GM13976 (cell line): Measurements from ENCODE around the gene UHMK1.
"Not testable (repeated sequence)": the region's sequence is repeated elsewhere in the genome, so short reads cannot be mapped to it uniquely, and the experiment has no call there.

ENCODE experiments used
- DNase-seq: peaks from one replicate; pipeline ENCODE4 v3.0.0; 2012; ENCODE audit warnings: low spot score
- in situ Hi-C: fragments of 300-500 bp; cut with MboI; formaldehyde crosslinking; loops from one replicate; pipeline ENCODE4 v1.12.0; 2022; ENCODE audit warnings: low sequenced_read_pairs, mixed read lengths, inconsistent platforms; ENCODE audit not compliant: unreplicated experiment
- TF ChIP-seq, protein P1 (sequence below): IDR thresholded peaks from 2 replicates; pipeline ENCODE4 v1.5.1; 2012; ENCODE audit warnings: borderline replicate concordance, mild to moderate bottlenecking; ENCODE audit not compliant: insufficient read depth; ENCODE audit errors: extremely low read depth, missing control alignments, control extremely low read depth

The UHMK1 gene

GRCh38 chr1:162487241-162487640, 10.4 kb upstream of the UHMK1 start:
- TF ChIP-seq, protein P1, sequence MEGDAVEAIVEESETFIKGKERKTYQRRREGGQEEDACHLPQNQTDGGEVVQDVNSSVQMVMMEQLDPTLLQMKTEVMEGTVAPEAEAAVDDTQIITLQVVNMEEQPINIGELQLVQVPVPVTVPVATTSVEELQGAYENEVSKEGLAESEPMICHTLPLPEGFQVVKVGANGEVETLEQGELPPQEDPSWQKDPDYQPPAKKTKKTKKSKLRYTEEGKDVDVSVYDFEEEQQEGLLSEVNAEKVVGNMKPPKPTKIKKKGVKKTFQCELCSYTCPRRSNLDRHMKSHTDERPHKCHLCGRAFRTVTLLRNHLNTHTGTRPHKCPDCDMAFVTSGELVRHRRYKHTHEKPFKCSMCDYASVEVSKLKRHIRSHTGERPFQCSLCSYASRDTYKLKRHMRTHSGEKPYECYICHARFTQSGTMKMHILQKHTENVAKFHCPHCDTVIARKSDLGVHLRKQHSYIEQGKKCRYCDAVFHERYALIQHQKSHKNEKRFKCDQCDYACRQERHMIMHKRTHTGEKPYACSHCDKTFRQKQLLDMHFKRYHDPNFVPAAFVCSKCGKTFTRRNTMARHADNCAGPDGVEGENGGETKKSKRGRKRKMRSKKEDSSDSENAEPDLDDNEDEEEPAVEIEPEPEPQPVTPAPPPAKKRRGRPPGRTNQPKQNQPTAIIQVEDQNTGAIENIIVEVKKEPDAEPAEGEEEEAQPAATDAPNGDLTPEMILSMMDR: no peak
- no peak for DNase-seq
- in situ Hi-C loops: no loop called here

GRCh38 chr1:162488219-162488618, 9.4 kb upstream of the UHMK1 start:
- no peak for DNase-seq
- in situ Hi-C loops: no loop called here
- TF ChIP-seq, protein P1: no peak

- DNase-seq, in situ Hi-C loops: not testable (repeated sequence)
Measured at GRCh38 chr1:162495531-162496233, 1.9 kb upstream of the UHMK1 start.

DNA sequence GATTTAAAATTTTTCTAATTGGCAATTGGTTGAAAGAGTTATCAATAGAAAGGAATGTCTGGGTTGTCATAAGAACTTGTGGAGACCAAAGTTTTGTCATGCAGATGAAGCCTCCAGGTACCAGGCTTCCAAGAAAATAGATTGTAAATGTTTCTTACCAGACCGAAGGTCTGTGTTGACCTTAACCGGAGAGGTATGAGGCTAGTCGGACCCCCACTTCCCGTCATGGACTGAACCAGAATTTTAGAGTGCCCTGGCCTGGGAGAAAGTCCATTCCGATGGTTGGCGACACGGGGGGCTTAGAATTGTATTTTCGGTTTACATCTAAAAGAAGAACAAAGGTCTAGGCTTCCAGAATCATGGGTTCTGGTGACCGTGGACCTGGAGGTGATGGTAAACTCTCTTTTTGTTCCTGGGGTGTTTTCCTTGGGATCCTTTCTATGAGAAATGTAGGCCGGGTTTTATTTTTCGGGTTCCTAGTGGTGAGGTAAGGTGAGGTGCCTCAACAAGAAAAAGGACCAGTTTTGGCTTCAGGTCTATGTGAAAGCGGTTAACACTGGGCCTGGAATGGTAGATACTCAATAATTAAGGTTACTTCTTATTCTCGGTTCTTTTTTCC, 405 bp upstream of the UHMK1 start:
- in situ Hi-C loops: no loop called here
- TF ChIP-seq, protein P1: no peak
- no peak for DNase-seq

GRCh38 chr1:162498496-162498810, 835 bp downstream of the UHMK1 start:
- in situ Hi-C loops: no loop called here
- TF ChIP-seq, protein P1: no peak
- peak; percentile 26 for DNase-seq

- no peak for DNase-seq
- TF ChIP-seq, protein P1: no peak
- in situ Hi-C loops: no loop called here
Measured at GRCh38 chr1:162500805-162501204, 3.2 kb downstream of the UHMK1 start.

GRCh38 chr1:162502077-162502476, 4.5 kb downstream of the UHMK1 start:
- in situ Hi-C loops: no loop called here
- no peak for DNase-seq
- TF ChIP-seq, protein P1: no peak
